GM19397 (cell line): ENCODE results near the gene DOK4.

ENCODE experiments used
- ATAC-seq: cut with Tn5 transposase; IDR thresholded peaks from one replicate; pipeline ENCODE4 v1.9.1; 2021; ENCODE audit warnings: mild to moderate bottlenecking, moderate library complexity; ENCODE audit not compliant: unreplicated experiment

DOK4 gene

GRCh38 chr16:57519796-57520360 is 33.6 kb upstream of the DOK4 start:
- no peak for ATAC-seq

- no peak for ATAC-seq
These were observed 32.6 kb upstream of the DOK4 start for GRCh38 chr16:57518922-57519321.

GRCh38 chr16:57518520-57518919 is 32.2 kb upstream of the DOK4 start:
- no peak for ATAC-seq

GRCh38 chr16:57517397-57518367 is 31.4 kb upstream of the DOK4 start:
- no peak for ATAC-seq

GRCh38 chr16:57516773-57517172 is 30.5 kb upstream of the DOK4 start:
- ATAC-seq: no peak

GRCh38 chr16:57516176-57516725 is 30.0 kb upstream of the DOK4 start:
- ATAC-seq: no peak

GRCh38 chr16:57514791-57515600 is 28.7 kb upstream of the DOK4 start:
- ATAC-seq: no peak

- ATAC-seq: no peak
These were observed 28.1 kb upstream of the DOK4 start for GRCh38 chr16:57514371-57514770.

GRCh38 chr16:57513371-57514102 is 27.2 kb upstream of the DOK4 start:
- no peak for ATAC-seq

- ATAC-seq: no peak
These were observed 26.2 kb upstream of the DOK4 start for GRCh38 chr16:57512296-57513001.

GRCh38 chr16:57510016-57510871 is 24.0 kb upstream of the DOK4 start:
- no peak for ATAC-seq

GRCh38 chr16:57509231-57509923 is 23.1 kb upstream of the DOK4 start:
- no peak for ATAC-seq

- ATAC-seq: no peak
These were observed 21.7 kb upstream of the DOK4 start for GRCh38 chr16:57508035-57508425.

GRCh38 chr16:57507136-57508034 is 21.1 kb upstream of the DOK4 start:
- ATAC-seq: no peak

- ATAC-seq: no peak
These were observed 18.9 kb upstream of the DOK4 start for GRCh38 chr16:57505169-57505568.

- no peak for ATAC-seq
These were observed 18.2 kb upstream of the DOK4 start for GRCh38 chr16:57504491-57504890.

- no peak for ATAC-seq
These were observed 17.7 kb upstream of the DOK4 start for GRCh38 chr16:57504001-57504400.
